NCI-H526 treated with DMSO at 0.1 percent for 48 hours (cell line): ENCODE measurements around the gene SLC37A3.

Source experiments
- DNase-seq: peaks from one replicate; lab custom pipeline; 2025; lab: John Stamatoyannopoulos, UW

The SLC37A3 gene

DNA sequence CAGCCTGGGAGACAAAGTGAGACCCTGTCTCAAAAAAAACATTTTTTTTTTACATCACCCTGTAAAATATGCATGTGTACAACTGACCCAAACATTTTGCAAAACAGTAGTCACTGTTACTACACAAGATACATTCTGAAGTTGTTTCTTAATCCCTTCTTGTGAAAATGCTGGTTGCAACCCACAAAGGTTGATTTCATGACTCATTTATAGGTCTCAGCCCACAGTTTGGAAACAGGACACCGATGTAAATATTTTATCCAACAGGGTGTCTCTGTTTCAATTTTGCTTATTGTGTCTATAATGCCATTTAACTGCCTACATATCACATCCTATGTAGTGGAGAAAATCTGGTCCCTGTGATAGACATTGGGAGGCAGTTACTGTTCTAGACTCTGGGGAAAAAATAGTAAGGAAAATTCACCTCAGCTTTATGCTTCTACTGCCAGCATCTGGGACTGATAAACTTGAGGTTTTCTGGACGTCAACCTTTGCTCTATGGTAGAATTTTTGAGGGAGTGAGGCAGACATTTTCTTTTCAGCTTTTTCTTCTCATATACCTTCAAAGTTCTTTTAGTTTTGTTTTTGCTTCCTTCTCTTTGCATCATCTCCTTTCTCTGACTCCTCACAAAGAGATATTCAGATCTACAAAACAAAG is 4.0 kb upstream of the SLC37A3 start:
- DNase-seq, result no peak

- DNase-seq, result no peak
These were observed 2.1 kb upstream of the SLC37A3 start for GRCh38 chr7:140400381-140400780.

- DNase-seq, result no peak
These were observed 491 bp upstream of the SLC37A3 start for GRCh38 chr7:140398821-140399220.

- DNase-seq, result no peak
These were observed 4.5 kb downstream of the SLC37A3 start for GRCh38 chr7:140393756-140394306.

- no peak for DNase-seq
These were observed 6.7 kb downstream of the SLC37A3 start for GRCh38 chr7:140391634-140392033.

DNA sequence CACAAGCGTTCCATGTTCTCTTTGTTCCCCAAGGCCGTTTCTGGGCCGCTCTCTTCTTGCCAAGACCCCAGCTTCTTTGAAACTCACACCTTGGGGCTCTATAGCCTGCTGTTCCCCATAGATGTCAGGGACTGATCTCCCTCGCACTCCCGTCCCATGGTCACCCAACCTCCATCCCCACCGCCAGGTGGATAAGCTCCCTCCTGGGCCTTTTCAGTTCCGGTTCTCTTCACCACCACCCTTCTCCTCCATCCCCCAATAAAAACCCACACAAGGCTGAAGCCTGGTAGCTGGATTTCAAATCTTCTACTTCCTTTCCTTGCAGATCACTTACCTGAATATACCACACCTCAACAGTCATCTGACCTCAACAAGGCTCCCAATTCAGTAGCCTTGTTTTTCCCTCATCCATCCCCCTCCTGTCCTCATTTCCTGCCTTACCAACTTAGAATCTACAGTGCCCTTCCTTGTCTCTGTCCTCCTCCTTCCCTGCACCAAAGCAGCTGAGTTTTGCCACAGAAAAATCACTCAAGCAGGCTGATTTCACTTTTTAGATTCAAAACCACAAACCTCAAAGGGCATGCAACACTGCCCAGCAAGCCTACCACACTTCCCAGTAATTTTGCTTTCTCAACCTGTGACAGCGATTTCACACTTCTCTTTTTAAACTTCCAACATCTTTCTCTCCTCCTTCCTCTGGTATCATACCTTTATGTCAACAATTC is 7.7 kb downstream of the SLC37A3 start:
- no peak for DNase-seq

GRCh38 chr7:140390034-140390433 is 8.3 kb downstream of the SLC37A3 start:
- DNase-seq, result no peak

- DNase-seq, result no peak
These were observed 8.9 kb downstream of the SLC37A3 start for GRCh38 chr7:140389445-140389844.

- no peak for DNase-seq
These were observed 13.3 kb downstream of the SLC37A3 start for GRCh38 chr7:140384894-140385545.

GRCh38 chr7:140383954-140384713 is 14.2 kb downstream of the SLC37A3 start:
- no peak for DNase-seq

DNA sequence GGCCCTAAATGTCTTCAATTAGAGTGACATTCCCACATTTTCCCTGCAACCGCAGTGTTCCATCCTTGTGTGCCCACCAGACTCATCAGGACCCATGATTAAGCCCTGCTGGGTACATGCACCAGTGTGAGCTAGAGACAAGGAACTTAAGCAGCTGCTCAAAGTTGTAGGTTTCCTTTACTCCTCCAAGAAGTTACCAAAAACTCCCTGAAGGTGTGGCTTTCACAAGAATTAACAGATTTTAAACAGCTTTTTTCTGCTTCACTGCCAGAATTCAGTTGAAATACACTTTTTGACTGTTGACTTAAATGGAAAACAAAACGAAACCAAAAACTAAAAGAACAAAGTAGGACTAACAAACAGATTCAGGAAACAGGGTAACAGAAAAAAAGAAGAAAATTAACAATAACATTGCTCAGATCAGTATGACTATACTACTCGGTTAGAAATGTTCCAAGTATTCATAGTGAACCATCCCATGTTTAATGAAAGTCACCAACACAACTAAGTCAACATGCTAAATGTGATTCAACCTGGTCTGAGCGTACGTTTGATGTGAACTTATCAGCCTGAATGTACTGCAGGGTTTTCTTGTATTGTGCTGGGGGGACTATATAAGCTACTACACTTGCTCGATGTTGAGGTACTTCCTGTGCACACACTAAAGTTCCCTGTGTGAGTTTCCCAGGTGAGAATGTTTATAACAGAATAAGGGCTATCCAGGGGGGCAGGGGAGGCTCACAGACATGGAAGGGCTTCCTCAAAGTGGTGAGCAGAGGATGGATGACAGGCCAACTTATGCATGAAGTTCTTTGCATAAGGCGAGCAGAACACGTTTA is 22.2 kb downstream of the SLC37A3 start:
- no peak for DNase-seq

DNA sequence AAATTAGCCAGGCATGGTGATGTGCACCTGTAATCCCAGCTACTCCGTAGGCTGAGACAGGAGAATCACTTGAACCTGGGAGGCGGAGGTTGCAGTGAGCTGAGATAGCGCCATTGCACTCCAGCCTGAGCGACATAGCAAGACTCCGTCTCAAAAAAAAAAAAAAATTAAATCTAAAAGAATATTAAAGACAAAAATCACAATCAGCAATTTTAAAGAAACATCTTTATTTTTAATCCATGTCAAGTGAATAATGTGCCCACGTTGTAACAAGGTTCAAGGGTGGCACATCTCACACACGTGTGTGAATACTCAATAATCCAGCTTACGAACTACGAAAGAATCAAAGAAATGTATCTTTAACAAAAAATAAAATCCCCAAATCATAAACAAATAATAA is 23.0 kb downstream of the SLC37A3 start:
- DNase-seq, result no peak

DNA sequence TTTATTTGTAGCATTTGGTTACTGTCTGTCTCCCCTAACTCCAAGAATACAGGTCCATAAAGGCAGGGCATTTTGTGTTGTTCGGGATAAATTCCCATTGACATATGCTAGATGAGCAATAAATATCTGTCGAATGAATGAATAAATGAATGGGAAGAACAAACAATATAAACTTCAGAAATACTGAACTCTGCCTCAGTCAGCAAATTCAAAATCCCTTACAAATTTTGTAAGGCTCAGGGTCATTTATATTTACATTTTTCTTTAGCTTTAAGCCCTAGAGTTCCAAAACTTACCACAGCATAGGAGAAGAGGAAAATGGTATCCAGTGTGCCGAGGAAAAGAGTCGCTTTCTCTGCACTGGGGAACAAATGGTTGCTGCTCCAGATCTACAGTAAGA is 29.0 kb downstream of the SLC37A3 start:
- no peak for DNase-seq

DNA sequence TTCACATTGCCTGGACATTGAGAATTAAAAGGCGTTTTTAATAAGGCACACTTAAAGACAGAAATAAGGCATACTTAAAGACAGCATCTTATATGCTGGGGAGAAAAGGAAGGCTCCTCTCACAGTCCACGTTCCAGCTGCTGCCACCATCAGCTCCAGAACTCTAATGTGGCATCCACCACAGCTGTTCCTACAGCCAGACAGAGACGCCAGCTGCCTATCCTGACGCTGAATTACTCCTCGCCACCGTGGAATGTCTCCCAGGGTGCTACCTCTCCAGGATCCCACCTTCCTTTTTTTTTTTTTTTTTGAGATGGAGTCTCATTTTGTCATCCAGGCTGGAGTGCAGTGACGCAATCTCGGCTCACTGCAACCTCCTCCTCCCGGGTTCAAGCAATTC is 30.8 kb downstream of the SLC37A3 start:
- DNase-seq, result no peak

DNA sequence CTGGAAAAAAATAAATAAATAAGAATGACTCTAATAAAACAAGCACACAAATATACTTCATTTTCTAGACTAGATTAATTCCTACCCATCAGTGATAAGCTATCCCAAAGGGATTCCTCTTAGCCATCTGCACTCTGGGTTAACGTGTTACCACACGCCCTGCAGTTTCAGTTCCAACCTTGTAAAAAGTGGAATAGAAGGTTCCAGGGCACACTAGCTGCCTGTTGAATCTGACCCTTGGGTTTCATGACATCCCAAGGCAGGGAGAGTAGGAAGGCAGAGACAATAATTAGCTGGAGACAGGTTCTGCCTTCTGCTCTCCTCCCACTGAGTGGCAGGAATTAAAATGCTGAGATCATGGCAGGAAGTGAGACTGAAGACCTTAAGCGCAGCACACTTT is 33.5 kb downstream of the SLC37A3 start:
- no peak for DNase-seq

- DNase-seq, result no peak
These were observed 37.6 kb downstream of the SLC37A3 start for GRCh38 chr7:140360697-140361229.

- DNase-seq, result no peak
These were observed 39.8 kb downstream of the SLC37A3 start for GRCh38 chr7:140358412-140359051.

GRCh38 chr7:140358024-140358411 is 40.3 kb downstream of the SLC37A3 start:
- DNase-seq, result no peak

GRCh38 chr7:140350056-140350455 is 48.3 kb downstream of the SLC37A3 start:
- DNase-seq, result no peak

GRCh38 chr7:140349144-140349771 is 49.1 kb downstream of the SLC37A3 start:
- DNase-seq, result no peak
